ENCODE results near the gene TPCN2.

GRCh38 chr11:69148377-69148762 lies 99.6 kb downstream of the TPCN2 start:
- no peak for TF ChIP-seq CTCF (IDR thresholded peaks at IDR 0.05; ENCODE audit: borderline replicate concordance, extremely low read depth, low read length, poor library complexity, severe bottlenecking)
- TF ChIP-seq EZH2 (IDR thresholded peaks at IDR 0.05; ENCODE audit: borderline replicate concordance, low read depth, low read length, severe bottlenecking) = no peak

Measured in DND-41 (cell line).